ENCODE data around the gene ACTN4. TPM values are rescaled to one million over a fixed set of nuclear protein-coding genes. Genes with fewer than 3 reads are reported as not detected.

Gene ACTN4
- total and polyA plus RNA-seq, 2 experiments from 2014 or later: 59.3 to 321 TPM

GRCh38 chr19:38730731-38731589, 83.5 kb downstream of the ACTN4 start:
- WGBS (ENCODE audit: low lambda C conversion rate, missing lambda C conversion rate): 97% methylated on average over 16 of the region's 19 CpGs
- no peaks in the 10 kb centered on the region for H3K79me2 ChIP-seq
- H3K9me3 ChIP-seq (ENCODE audit: low read depth): no peaks in the 10 kb centered on the region
- no peak for TF ChIP-seq EZH2phosphoT487 (IDR thresholded peaks at IDR 0.05; ENCODE audit: low read depth, severe bottlenecking, unreplicated experiment)
- no peak for TF ChIP-seq EZH2 (IDR thresholded peaks at IDR 0.05; ENCODE audit: borderline replicate concordance)
- no peak for TF ChIP-seq CTCF (IDR thresholded peaks at IDR 0.05; ENCODE audit: poor library complexity)
- peak overlapping the region; percentile 36 for H3K27ac ChIP-seq
- no peak overlapping the region for H3K4me3 ChIP-seq
- H3K4me1 ChIP-seq (ENCODE audit: insufficient read depth): no peaks in the 10 kb centered on the region
- H2AFZ ChIP-seq: no peak overlapping the region
- no peaks in the 10 kb centered on the region for H4K20me1 ChIP-seq (ENCODE audit: insufficient read depth, poor library complexity, severe bottlenecking)
- H3K4me2 ChIP-seq: no peak overlapping the region
- no peaks in the 10 kb centered on the region for H3K36me3 ChIP-seq (replicated peaks; ENCODE audit: insufficient read depth, low read depth)
- no peaks in the 10 kb centered on the region for H3K27me3 ChIP-seq
- H3K9me2 ChIP-seq (replicated peaks; ENCODE audit: insufficient read depth): no peaks in the 10 kb centered on the region
- DNase-seq (ENCODE audit: low spot score): no peak

- no peak overlapping the region for H2AFZ ChIP-seq
- WGBS (ENCODE audit: low lambda C conversion rate, missing lambda C conversion rate): 85% methylated on average over 10 of the region's 10 CpGs
- H3K4me2 ChIP-seq: no peak overlapping the region
- TF ChIP-seq EZH2 (IDR thresholded peaks at IDR 0.05; ENCODE audit: borderline replicate concordance): no peak
- TF ChIP-seq EZH2phosphoT487 (IDR thresholded peaks at IDR 0.05; ENCODE audit: low read depth, severe bottlenecking, unreplicated experiment): no peak
- no peak for TF ChIP-seq CTCF (IDR thresholded peaks at IDR 0.05; ENCODE audit: poor library complexity)
- DNase-seq (ENCODE audit: low spot score): no peak
- no peak overlapping the region for H3K4me3 ChIP-seq
- H3K9me2 ChIP-seq (replicated peaks; ENCODE audit: insufficient read depth): no peaks in the 10 kb centered on the region
- H3K27me3 ChIP-seq: no peaks in the 10 kb centered on the region
- H3K36me3 ChIP-seq (replicated peaks; ENCODE audit: insufficient read depth, low read depth): no peaks in the 10 kb centered on the region
- peaks cover 5% of the 10 kb centered on the region for H3K4me1 ChIP-seq (ENCODE audit: insufficient read depth)
- H3K9me3 ChIP-seq (ENCODE audit: low read depth): no peaks in the 10 kb centered on the region
- no peaks in the 10 kb centered on the region for H4K20me1 ChIP-seq (ENCODE audit: insufficient read depth, poor library complexity, severe bottlenecking)
- peak overlapping the region; percentile 91 for H3K27ac ChIP-seq
- no peaks in the 10 kb centered on the region for H3K79me2 ChIP-seq
Observed at GRCh38 chr19:38731654-38732301, 84.3 kb downstream of the ACTN4 start.

- H3K27me3 ChIP-seq: no peaks in the 10 kb centered on the region
- no peaks in the 10 kb centered on the region for H3K36me3 ChIP-seq (replicated peaks; ENCODE audit: insufficient read depth, low read depth)
- no peak for DNase-seq (ENCODE audit: low spot score)
- no peaks in the 10 kb centered on the region for H4K20me1 ChIP-seq (ENCODE audit: insufficient read depth, poor library complexity, severe bottlenecking)
- no peaks in the 10 kb centered on the region for H3K9me3 ChIP-seq (ENCODE audit: low read depth)
- H3K27ac ChIP-seq: peak overlapping the region; percentile 91
- no peak overlapping the region for H3K4me3 ChIP-seq
- no peak for TF ChIP-seq EZH2phosphoT487 (IDR thresholded peaks at IDR 0.05; ENCODE audit: low read depth, severe bottlenecking, unreplicated experiment)
- no peak for TF ChIP-seq CTCF (IDR thresholded peaks at IDR 0.05; ENCODE audit: poor library complexity)
- TF ChIP-seq EZH2 (IDR thresholded peaks at IDR 0.05; ENCODE audit: borderline replicate concordance): no peak
- no peak overlapping the region for H3K4me2 ChIP-seq
- no peak overlapping the region for H2AFZ ChIP-seq
- 100% methylated on average over 1 of the region's 1 CpG for WGBS (ENCODE audit: low lambda C conversion rate, missing lambda C conversion rate)
- no peaks in the 10 kb centered on the region for H3K79me2 ChIP-seq
- H3K4me1 ChIP-seq (ENCODE audit: insufficient read depth): peaks cover 5% of the 10 kb centered on the region
- H3K9me2 ChIP-seq (replicated peaks; ENCODE audit: insufficient read depth): no peaks in the 10 kb centered on the region
Observed at GRCh38 chr19:38733241-38733492, 85.7 kb downstream of the ACTN4 start.

All from hepatocyte (in vitro differentiated cells).